Activated CD4-positive, alpha-beta memory T cell treated with anti-CD3 and anti-CD28 coated beads for 36 hours (primary cell): ENCODE measurements around the gene SNCAIP. TPM values are rescaled to one million over a fixed set of nuclear protein-coding genes. Genes with fewer than 3 reads are reported as not detected.

Experiments used
- CTCF ChIA-PET: fragments of 350-600 bp; sonication (Branson Sonifier 250); formaldehyde crosslinking; loops from one replicate; lab custom pipeline; 2021; ENCODE audit warnings: antibody characterized with exemption, inconsistent platforms; lab: Charles Lee
- POLR2A ChIA-PET: fragments of 350-600 bp; sonication (Branson Sonifier 250); formaldehyde crosslinking; loops from one replicate; lab custom pipeline; 2021; ENCODE audit warnings: antibody characterized with exemption; lab: Charles Lee
- DNase-seq: peaks from one replicate; pipeline ENCODE4 v3.0.0-alpha.2; 2020
- H3K27ac Mint-ChIP-seq: one replicate; pipeline ENCODE4 v1.8.0; 2021; ENCODE audit warnings: mixed read lengths
- H3K27me3 Mint-ChIP-seq: one replicate; pipeline ENCODE4 v1.8.0; 2021; ENCODE audit warnings: mixed read lengths
- H3K36me3 Mint-ChIP-seq: one replicate; pipeline ENCODE4 v1.8.0; 2021; ENCODE audit warnings: mixed read lengths
- H3K4me1 Mint-ChIP-seq: one replicate; pipeline ENCODE4 v1.8.0; 2021; ENCODE audit warnings: low read depth, mixed read lengths
- H3K4me3 Mint-ChIP-seq: one replicate; pipeline ENCODE4 v1.8.0; 2021; ENCODE audit warnings: mild to moderate bottlenecking, mixed read lengths
- H3K9me3 Mint-ChIP-seq: one replicate; pipeline ENCODE4 v1.8.0; 2021; ENCODE audit warnings: mixed read lengths
- intact Hi-C: fragments of 100-400 bp; cut with micrococcal nuclease; formaldehyde crosslinking; loops from one replicate; pipeline ENCODE4 v1.15.1; 2023
- total RNA-seq, 2 experiments: library from RNA; stranded (reverse); gene quantifications; one replicate each; pipeline ENCODE4 v1.2.3, GENCODE V29; 2021

The SNCAIP gene
- total RNA-seq, 2 experiments from 2014 or later, result not detected

DNA sequence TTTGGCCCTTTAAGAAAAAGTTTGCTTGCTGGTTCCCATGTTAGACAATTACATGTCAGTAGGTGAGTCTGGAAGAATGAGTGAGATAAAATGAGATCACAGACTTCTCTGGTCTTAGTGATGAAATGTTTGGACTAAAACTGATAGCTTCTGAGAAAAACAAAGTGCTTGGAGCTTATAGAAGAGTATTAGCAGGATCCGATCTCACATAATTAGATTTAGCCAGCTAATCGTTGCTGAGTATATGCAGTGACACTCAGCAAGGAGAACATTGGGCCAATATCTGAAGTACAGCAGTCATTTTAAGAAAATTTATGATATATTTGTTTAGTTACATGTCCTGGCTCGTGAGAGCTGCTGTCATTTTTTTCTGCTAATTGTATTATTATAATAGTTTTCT lies 135.8 kb downstream of the SNCAIP start:
- intact Hi-C loops, result no loop called here
- Mint-ChIP-seq H3K36me3 (no peaks in the 10 kb centered on the region), H3K9me3 (no peaks in the 10 kb centered on the region), H3K4me3 (no peak overlapping the region), H3K4me1 (no peaks in the 10 kb centered on the region), H3K27me3 (no peaks in the 10 kb centered on the region), H3K27ac (no peak overlapping the region)
- DNase-seq, result no peak
- ChIA-PET POLR2A (no interaction called here), CTCF (no interaction called here)

DNA sequence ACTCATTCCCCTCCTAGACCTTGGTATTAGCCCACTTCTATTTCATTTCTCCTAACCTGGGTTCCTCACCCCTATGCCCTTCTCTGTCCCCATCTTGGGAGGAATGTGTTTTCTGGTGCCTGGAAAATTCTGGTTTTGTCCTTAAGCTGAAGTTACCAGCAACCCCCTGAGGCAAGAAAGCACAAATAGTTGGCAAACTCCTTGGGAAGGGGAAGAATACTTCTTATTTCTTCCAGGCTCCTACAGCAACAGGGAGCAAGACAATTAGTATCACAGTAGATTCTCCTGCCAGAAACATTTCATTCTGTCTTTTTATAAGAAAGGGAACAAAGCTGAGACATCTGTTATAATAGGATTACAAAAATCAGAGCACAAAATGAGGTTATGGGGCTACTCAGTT lies 142.5 kb downstream of the SNCAIP start:
- ChIA-PET CTCF (no interaction called here), POLR2A (no interaction called here)
- H3K27ac Mint-ChIP-seq, result no peak overlapping the region

DNA sequence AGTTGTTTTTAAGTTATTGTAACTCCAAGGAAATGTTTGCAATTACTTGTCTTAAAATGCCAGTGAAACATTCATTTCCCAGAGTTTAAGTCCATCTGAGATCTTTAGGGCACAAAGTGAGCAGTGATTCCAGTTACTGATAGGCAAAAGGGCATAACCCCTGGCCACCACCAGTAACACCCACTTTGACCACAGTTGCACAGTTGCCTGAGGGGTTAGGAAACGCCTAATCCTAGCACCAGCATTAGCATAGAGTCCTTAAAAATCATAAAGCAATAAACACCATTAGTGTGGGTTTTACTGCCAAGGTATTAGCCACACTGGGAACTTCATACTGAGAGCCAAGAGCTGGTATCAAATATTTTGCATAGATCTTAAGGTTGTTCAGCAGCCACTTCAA lies 143.9 kb downstream of the SNCAIP start:
- Mint-ChIP-seq H3K27ac (no peak overlapping the region), H3K4me1 (no peaks in the 10 kb centered on the region), H3K27me3 (no peaks in the 10 kb centered on the region), H3K4me3 (no peak overlapping the region), H3K36me3 (no peaks in the 10 kb centered on the region), H3K9me3 (no peaks in the 10 kb centered on the region)
- ChIA-PET POLR2A (no interaction called here), CTCF (no interaction called here)
- intact Hi-C loops, result no loop called here
- no peak for DNase-seq

More for the DNA sequence above, 142.5 kb downstream of the SNCAIP start:
- H3K27me3 Mint-ChIP-seq, result no peaks in the 10 kb centered on the region
- no peaks in the 10 kb centered on the region for H3K4me1 Mint-ChIP-seq
- intact Hi-C loops, result no loop called here
- no peak overlapping the region for H3K4me3 Mint-ChIP-seq
- H3K9me3 Mint-ChIP-seq, result no peaks in the 10 kb centered on the region
- no peaks in the 10 kb centered on the region for H3K36me3 Mint-ChIP-seq
- DNase-seq, result no peak

DNA sequence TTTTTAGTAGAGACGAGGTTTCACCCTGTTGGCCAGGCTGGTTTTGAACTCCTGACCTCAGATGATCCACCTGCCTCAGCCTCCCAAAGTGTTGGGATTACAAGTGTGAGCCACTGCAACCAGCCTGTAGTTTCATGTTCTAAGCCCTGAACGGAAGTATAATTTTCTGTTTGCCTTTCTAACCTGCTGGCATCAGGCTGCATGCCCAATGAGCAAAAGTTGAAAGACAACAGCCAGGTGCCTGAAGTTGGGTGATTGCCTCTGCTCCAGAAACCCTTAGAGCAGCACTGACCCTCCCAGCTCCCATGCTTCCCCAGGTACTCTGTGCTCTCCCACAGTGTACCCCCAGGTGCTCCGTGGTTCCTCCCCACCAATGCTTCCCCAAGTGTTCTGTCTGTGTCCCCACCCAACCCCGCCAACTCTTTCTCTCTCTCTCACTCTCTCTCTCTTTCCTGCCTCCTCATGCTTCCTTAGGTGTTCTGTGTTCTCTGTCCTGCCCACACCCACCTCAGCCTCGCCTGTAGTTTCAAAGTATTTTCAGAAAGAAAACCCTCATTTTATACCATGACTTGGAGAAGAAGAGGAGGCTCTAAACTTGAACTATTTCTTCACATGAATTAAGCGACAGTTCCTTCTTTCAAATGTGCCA lies 145.3 kb downstream of the SNCAIP start:
- no peak overlapping the region for H3K4me3 Mint-ChIP-seq

DNA sequence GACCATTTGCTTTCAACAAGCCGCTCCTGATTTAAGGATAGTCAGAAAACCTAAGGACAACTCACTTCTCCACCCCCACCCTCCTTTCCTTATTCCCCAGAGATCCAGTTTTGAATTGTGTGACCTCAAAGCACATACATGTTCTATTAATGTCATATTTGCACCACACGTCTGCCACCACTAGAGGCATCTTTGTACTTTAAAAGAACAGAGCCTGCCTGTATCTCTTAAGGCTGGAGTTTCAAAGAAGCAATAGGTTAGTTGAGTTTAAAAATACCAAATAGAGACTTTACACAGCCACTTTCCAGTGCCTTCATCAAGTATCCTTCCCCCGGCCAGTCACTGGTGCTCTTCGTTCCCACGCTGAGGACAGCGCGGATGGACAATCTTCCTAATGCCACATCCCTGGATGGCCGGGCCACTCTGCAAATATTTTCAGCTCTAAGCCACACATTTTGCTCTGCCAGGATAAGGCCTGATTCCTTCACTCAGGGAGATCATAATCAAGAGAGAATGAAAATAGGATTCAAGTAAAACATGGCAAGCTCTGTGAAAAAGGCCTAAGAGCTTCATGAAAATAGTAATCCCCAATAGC lies 146.3 kb downstream of the SNCAIP start:
- no peak overlapping the region for H3K27ac Mint-ChIP-seq
- intact Hi-C loops, result no loop called here
- CTCF ChIA-PET, result interaction anchor here (0.7 kb wide), 1 partner anchor 908 kb away, joined by 3 read pairs; no protein-coding TSS in a partner anchor
- H3K4me1 Mint-ChIP-seq, result no peaks in the 10 kb centered on the region
- H3K27me3 Mint-ChIP-seq, result no peaks in the 10 kb centered on the region
- H3K4me3 Mint-ChIP-seq, result no peak overlapping the region
- no peaks in the 10 kb centered on the region for H3K9me3 Mint-ChIP-seq
- POLR2A ChIA-PET, result no interaction called here
- no peaks in the 10 kb centered on the region for H3K36me3 Mint-ChIP-seq
- no peak for DNase-seq

More for the DNA sequence above, 145.3 kb downstream of the SNCAIP start:
- ChIA-PET CTCF (no interaction called here), POLR2A (no interaction called here)
- H3K27ac Mint-ChIP-seq, result no peak overlapping the region
- no peak for DNase-seq
- H3K36me3 Mint-ChIP-seq, result no peaks in the 10 kb centered on the region
- intact Hi-C loops, result no loop called here
- no peaks in the 10 kb centered on the region for H3K27me3 Mint-ChIP-seq
- no peaks in the 10 kb centered on the region for H3K4me1 Mint-ChIP-seq
- no peaks in the 10 kb centered on the region for H3K9me3 Mint-ChIP-seq

DNA sequence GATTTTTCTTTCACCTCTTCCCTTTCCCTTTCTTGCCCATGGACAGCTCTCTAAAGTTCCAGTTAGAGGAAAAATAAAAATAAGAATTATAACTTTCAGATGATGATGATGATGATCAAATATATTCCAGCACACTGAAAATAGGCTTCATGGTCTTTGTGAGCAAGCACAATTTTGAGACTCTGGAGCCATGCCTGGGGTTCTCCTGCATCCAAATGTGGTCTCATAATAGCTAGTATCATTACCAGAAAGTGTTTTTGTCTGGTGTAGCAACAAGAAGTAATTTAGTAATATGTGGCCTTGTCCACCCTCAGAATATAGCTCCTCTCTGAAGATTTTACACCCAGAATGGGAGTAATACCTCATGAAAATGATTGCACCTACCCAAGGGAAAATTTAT lies 150.4 kb downstream of the SNCAIP start:
- POLR2A ChIA-PET, result no interaction called here
- no peak for DNase-seq
- Mint-ChIP-seq H3K4me1 (no peaks in the 10 kb centered on the region), H3K27ac (no peak overlapping the region), H3K36me3 (no peaks in the 10 kb centered on the region), H3K4me3 (no peak overlapping the region), H3K27me3 (no peaks in the 10 kb centered on the region), H3K9me3 (no peaks in the 10 kb centered on the region)
- intact Hi-C loops, result no loop called here
- CTCF ChIA-PET, result interaction anchor here (0.8 kb wide), 1 partner anchor 10 kb away, joined by 3 read pairs; no protein-coding TSS in a partner anchor

DNA sequence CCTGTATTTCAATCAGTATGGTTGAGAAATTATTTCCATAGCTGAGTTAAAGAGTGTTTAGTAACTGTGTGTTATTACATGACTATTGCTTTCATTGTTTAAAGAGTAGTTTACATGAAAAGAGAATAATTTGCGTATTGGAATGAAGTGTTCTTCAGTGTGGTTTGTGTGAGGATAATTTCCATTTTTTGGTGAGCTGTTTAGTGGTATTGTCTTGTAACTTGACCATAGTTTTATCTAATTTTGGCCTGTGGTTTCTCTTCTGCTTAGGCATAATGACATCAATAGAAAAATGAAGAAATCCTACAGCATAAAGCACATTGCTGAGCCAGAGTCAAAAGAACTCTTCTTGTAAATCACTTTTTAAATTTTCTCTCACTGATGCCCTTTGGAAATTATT lies 151.2 kb downstream of the SNCAIP start:
- intact Hi-C loops, result no loop called here
- no peaks in the 10 kb centered on the region for H3K9me3 Mint-ChIP-seq

DNA sequence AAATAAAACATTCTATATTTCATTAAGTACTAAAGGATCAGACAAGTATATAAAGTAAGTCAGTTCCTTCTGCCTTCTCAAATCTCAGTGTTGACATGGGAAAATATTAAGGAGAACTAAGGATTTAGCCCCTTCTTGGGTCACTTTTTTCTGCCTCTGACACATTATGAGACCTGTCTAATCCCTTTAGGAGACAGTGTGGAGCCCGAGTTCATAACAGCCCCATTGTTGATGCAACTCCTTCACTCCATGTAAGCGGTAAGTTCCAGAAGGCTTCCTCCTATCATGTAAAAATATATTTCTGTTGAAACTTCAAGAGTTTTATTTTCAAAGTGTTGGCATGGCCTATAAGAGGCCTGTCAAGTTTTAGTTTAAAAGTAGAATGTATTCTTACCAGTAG lies 152.2 kb downstream of the SNCAIP start:
- H3K4me3 Mint-ChIP-seq, result no peak overlapping the region
- H3K27me3 Mint-ChIP-seq, result no peaks in the 10 kb centered on the region
- H3K9me3 Mint-ChIP-seq, result no peaks in the 10 kb centered on the region
- intact Hi-C loops, result no loop called here
- no peak overlapping the region for H3K27ac Mint-ChIP-seq
- ChIA-PET CTCF (no interaction called here), POLR2A (no interaction called here)
- H3K4me1 Mint-ChIP-seq, result no peaks in the 10 kb centered on the region
- DNase-seq, result no peak
- H3K36me3 Mint-ChIP-seq, result no peaks in the 10 kb centered on the region

More for the DNA sequence above, 151.2 kb downstream of the SNCAIP start:
- no peak for DNase-seq
- H3K4me1 Mint-ChIP-seq, result no peaks in the 10 kb centered on the region
- POLR2A ChIA-PET, result no interaction called here
- H3K4me3 Mint-ChIP-seq, result no peak overlapping the region
- CTCF ChIA-PET, result interaction anchor here (0.8 kb wide), 1 partner anchor 11 kb away, joined by 3 read pairs; no protein-coding TSS in a partner anchor
- no peak overlapping the region for H3K27ac Mint-ChIP-seq
- H3K27me3 Mint-ChIP-seq, result no peaks in the 10 kb centered on the region
- H3K36me3 Mint-ChIP-seq, result no peaks in the 10 kb centered on the region

DNA sequence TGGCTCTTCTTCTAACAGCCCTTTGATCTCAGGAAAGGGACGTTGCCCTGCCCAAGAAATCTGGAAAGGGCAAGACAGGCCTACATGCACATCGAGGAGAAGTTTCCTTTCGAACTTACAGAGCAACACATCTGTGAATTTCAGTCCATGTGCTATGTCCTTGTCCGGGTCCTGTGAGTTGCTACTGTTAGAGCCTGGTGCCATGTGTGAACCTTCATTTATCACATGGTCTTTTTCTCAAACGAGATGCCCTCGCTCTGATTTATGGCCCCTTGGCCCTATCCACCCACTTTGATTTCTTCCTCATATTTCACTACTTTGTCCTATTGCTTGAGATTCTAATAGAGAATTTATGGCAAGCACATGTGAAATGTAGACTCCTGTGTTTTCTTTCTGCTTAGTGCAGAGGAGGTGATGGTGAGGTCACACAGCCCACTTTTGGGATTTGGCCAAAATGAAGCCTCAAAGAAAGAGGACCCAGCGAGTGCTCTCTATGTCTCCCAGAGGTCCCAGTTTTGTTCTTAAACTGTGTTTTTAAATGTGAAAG lies 153.1 kb downstream of the SNCAIP start:
- no peak for DNase-seq
- Mint-ChIP-seq H3K27ac (no peak overlapping the region), H3K4me3 (no peak overlapping the region), H3K36me3 (no peaks in the 10 kb centered on the region), H3K4me1 (no peaks in the 10 kb centered on the region), H3K9me3 (no peaks in the 10 kb centered on the region), H3K27me3 (peaks cover 3% of the 10 kb centered on the region)
- intact Hi-C loops, result no loop called here
- ChIA-PET POLR2A (no interaction called here), CTCF (no interaction called here)

DNA sequence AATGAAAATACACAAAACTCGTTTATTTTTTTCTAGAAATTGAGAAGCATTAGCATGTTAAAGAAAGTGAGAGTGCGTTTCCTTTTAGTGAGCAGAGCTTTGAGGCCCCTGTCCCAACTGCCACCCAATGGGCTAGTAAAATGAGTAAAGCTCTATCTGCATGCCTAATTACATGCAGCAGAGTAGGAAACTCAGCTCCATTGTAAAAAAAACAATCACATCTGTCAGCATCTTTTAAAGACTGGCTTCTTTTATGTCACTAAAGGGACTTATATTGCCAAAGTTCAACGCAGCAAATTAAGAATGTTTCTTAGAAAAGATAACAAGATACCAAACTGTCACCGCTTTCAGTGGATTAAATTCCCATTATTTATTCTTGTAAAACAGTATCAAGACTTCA lies 154.0 kb downstream of the SNCAIP start:
- H3K27me3 Mint-ChIP-seq, result peaks cover 3% of the 10 kb centered on the region
- H3K9me3 Mint-ChIP-seq, result no peaks in the 10 kb centered on the region
- CTCF ChIA-PET, result no interaction called here
- POLR2A ChIA-PET, result no interaction called here
- no peaks in the 10 kb centered on the region for H3K36me3 Mint-ChIP-seq
- H3K4me3 Mint-ChIP-seq, result no peak overlapping the region
- intact Hi-C loops, result no loop called here
- DNase-seq, result no peak
- no peaks in the 10 kb centered on the region for H3K4me1 Mint-ChIP-seq
- no peak overlapping the region for H3K27ac Mint-ChIP-seq

DNA sequence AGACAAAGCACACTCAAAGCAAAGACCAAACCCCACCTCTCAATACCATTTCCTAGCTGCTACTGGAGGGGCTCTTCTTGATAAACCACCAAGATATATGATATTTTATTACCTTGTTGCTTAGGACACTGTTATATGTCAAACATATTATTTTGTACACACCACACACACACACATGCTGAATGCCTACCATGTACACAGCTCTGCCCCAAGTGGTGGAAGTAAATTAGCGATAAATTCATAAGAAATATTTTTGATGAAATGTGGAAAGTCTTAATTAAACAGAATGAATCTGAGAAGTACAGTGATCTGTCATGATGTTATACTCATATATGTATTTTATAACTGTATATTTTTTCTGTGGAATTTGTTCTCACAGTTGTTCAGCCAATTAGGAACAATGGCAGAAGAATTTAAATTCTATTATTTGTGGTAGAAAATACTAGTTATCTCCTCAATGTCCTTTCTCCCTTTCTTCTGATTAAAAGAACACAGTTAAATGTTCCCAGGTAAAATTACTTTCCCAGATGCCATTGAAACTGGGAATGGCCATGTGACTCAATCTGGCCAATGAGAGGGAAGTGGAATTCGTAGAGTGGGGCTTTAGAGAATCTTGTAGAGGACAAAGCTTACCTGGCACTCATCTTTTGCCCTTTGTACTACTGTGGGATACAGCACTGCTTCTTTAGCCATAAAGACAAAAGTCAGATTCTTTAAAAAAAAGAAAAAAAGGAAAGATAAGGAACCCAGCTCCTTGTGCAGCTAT lies 156.5 kb downstream of the SNCAIP start:
- Mint-ChIP-seq H3K36me3 (no peaks in the 10 kb centered on the region), H3K4me1 (no peaks in the 10 kb centered on the region), H3K4me3 (no peak overlapping the region), H3K27ac (no peak overlapping the region), H3K27me3 (peaks cover 3% of the 10 kb centered on the region), H3K9me3 (no peaks in the 10 kb centered on the region)
- DNase-seq, result no peak
- intact Hi-C loops, result no loop called here
- POLR2A ChIA-PET, result no interaction called here
- CTCF ChIA-PET, result no interaction called here

DNA sequence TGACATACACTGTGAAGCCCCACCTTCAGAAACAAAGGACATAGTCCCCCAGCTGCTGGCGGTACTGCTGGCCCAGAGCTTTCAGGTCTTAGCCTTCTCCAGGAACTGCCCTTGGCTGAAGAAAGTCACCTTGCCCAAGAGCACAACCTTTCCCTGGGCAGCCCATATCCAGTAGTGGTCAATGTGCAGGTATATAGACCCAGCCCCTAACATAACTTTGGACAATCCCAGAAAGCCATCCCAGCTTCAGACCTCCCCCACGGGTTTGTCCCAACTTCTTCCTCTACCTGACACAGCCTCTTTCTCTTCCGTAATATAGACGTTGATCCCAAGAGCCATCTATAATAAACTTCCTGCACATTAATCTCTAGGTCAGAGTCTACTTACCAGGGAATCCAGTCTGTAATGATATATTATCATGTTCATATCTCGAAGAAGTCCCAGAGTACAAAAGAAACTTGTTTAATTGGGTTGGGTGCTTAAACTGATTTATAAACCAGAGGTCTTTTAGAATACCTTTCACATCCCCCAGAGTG lies 157.4 kb downstream of the SNCAIP start:
- no peaks in the 10 kb centered on the region for H3K4me1 Mint-ChIP-seq
- no peaks in the 10 kb centered on the region for H3K36me3 Mint-ChIP-seq
- H3K4me3 Mint-ChIP-seq, result no peak overlapping the region
- DNase-seq, result no peak
- H3K27ac Mint-ChIP-seq, result no peak overlapping the region
- intact Hi-C loops, result no loop called here
- no peaks in the 10 kb centered on the region for H3K9me3 Mint-ChIP-seq
- ChIA-PET CTCF (no interaction called here), POLR2A (no interaction called here)
- H3K27me3 Mint-ChIP-seq, result peaks cover 3% of the 10 kb centered on the region
